H1 (cell line): ENCODE data around the gene ATXN7. TPM values are rescaled to one million over a fixed set of nuclear protein-coding genes. Genes with fewer than 3 reads are reported as not detected.

Experiments used
- E2F6 ChIP-seq: IDR thresholded peaks from 2 replicates; pipeline ENCODE4 v1.6.1; 2012; ENCODE audit warnings: inconsistent platforms
- polyA plus RNA-seq, 7 experiments: library from polyadenylated mRNA; depleted of rRNA in 3 of 7; stranded (reverse) in 5 of 7; unstranded in 2 of 7; fragments of >200 nt in 5 of 7; fragments of 200-250 nt in 2 of 7; gene quantifications; 1 replicate in 5 of 7; 2 replicates in 1 of 7; 4 replicates in 1 of 7; pipeline versions ENCODE4 v1.2.1 to v1.2.3, GENCODE V29; 2011 to 2013; ENCODE audit warnings: missing spikeins in 2 of 7, mixed read lengths in 2 of 7
- total RNA-seq: library from RNA; stranded (reverse); fragmentation: NEBNext Ultra II Directional; extraction: Animal tissue kit (Norgen Biotek cat#: 25700); gene quantifications from 2 replicates; pipeline ENCODE4 v1.2.1, GENCODE V29; 2021

ATXN7 gene
- total and polyA plus RNA-seq, 2 of the 8 experiments (the other 6 are each of a cell fraction or from before 2014, with no cell fraction given) = 15.5 to 16.8 TPM

DNA sequence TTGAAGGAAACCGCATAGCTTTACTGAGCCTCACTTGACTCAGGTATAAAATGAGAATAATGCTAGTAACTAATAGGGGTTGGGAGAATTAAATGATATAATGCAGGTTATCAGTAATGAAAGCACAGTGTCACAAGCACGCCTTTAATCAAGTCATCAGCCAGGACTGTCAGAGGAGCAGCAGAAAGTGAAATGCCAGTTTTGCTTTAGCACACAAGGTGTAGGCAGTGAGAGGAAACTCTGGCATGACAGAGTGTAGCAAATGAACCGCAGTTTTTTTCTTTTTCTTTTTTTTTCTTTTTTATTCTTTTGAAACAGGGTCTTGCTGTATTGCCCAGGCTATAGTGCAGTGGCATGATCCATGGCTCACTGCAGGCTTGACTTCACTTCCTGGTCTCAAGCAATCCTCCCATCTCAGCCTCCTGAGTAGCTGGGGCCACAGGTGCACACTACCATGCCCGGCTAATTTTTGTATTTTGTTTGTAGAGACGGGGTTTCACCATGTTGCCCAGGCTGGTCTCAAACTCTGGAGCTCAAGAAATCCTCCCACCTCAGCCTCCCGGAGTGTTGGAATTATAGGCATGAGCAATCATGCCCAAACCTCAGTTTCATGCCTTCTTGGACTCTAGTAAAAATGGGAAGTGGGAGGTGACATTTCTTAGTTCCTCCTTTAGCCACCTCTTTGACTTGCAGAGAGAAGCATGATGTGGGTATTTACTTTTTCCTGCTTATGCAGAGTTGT lies 58.2 kb downstream of the ATXN7 start (continued):
- TF ChIP-seq E2F6 = no peak
